Liver (tissue), 9 donors: ENCODE data around the gene UBE2E2. TPM values are rescaled to one million over a fixed set of nuclear protein-coding genes. Genes with fewer than 3 reads are reported as not detected.

ENCODE experiments used
- DNase-seq: peaks from one replicate; pipeline ENCODE4 v3.0.0-alpha.2; 2017; ENCODE audit warnings: low spot score
- H3K27ac ChIP-seq, 2 donors: one replicate each; pipeline ENCODE4 v1.7.0; 2013; ENCODE audit warnings: inconsistent platforms in 2 of 2, low read length in 2 of 2, control low read depth in 1 of 2, low read depth in 1 of 2, mild to moderate bottlenecking in 1 of 2
- H3K27me3 ChIP-seq, 4 donors: one replicate each; pipeline versions ENCODE4 v1.6.1 to v1.7.0; 2013; ENCODE audit warnings: low read length in 3 of 4, inconsistent platforms in 1 of 4, mild to moderate bottlenecking in 1 of 4, moderate library complexity in 1 of 4; ENCODE audit not compliant: control insufficient read depth in 4 of 4, insufficient read depth in 4 of 4
- H3K36me3 ChIP-seq, 4 donors: one replicate each; pipeline versions ENCODE4 v1.6.1 to v1.7.0; 2013; ENCODE audit warnings: low read length in 3 of 4, mild to moderate bottlenecking in 3 of 4, low read depth in 1 of 4, moderate library complexity in 1 of 4; ENCODE audit not compliant: control insufficient read depth in 4 of 4, insufficient read depth in 3 of 4
- H3K4me1 ChIP-seq, 4 donors: one replicate each; pipeline versions ENCODE4 v1.6.1 to v1.7.0; 2013; ENCODE audit warnings: low read length in 3 of 4, mild to moderate bottlenecking in 3 of 4, moderate library complexity in 1 of 4; ENCODE audit not compliant: control insufficient read depth in 4 of 4, insufficient read depth in 4 of 4
- H3K4me3 ChIP-seq, 3 donors: one replicate each; pipeline versions ENCODE4 v1.6.1 to v1.7.0; 2013; ENCODE audit warnings: low read length in 3 of 3, control low read depth in 1 of 3, low read depth in 1 of 3, mild to moderate bottlenecking in 1 of 3
- H3K9ac ChIP-seq, 2 donors: one replicate each; pipeline ENCODE4 v1.7.0; 2013; ENCODE audit warnings: low read length in 2 of 2, mild to moderate bottlenecking in 2 of 2, moderate library complexity in 2 of 2, control low read depth in 1 of 2, low read depth in 1 of 2
- H3K9me3 ChIP-seq, 4 donors: one replicate each; pipeline versions ENCODE4 v1.6.1 to v1.7.0; 2013; ENCODE audit warnings: low read length in 3 of 4; ENCODE audit not compliant: control insufficient read depth in 4 of 4
- FOXA1 ChIP-seq: IDR thresholded peaks from 2 replicates; pipeline ENCODE4 v1.6.1; 2016; ENCODE audit warnings: antibody characterized with exemption
- GABPA ChIP-seq, 2 donors: IDR thresholded peaks in 1 of 2; conservative IDR thresholded peaks in 1 of 2; 2 replicates each; pipeline ENCODE4 v1.6.1; 2016; ENCODE audit warnings: antibody characterized with exemption in 2 of 2, mild to moderate bottlenecking in 1 of 2, moderate library complexity in 1 of 2
- HNF4G ChIP-seq: IDR thresholded peaks from 2 replicates; pipeline ENCODE4 v1.6.1; 2016; ENCODE audit warnings: antibody characterized with exemption
- JUND ChIP-seq, 2 donors: IDR thresholded peaks; 2 replicates each; pipeline ENCODE4 v1.6.1; 2016; ENCODE audit warnings: antibody characterized with exemption in 2 of 2
- RAD21 ChIP-seq, 2 donors: IDR thresholded peaks; 2 replicates each; pipeline ENCODE4 v1.6.1; 2016; ENCODE audit warnings: antibody characterized with exemption in 2 of 2, mild to moderate bottlenecking in 2 of 2
- REST ChIP-seq: IDR thresholded peaks from 2 replicates; pipeline ENCODE4 v1.6.1; 2016; ENCODE audit warnings: antibody characterized with exemption, mild to moderate bottlenecking
- RXRA ChIP-seq, 2 donors: IDR thresholded peaks; 2 replicates each; pipeline ENCODE4 v1.6.1; 2017 to 2018; ENCODE audit warnings: antibody characterized with exemption in 2 of 2, mild to moderate bottlenecking in 1 of 2
- SP1 ChIP-seq: IDR thresholded peaks from 2 replicates; pipeline ENCODE4 v1.6.1; 2018; ENCODE audit warnings: antibody characterized with exemption, mild to moderate bottlenecking
- ZBTB33 ChIP-seq: IDR thresholded peaks from 2 replicates; pipeline ENCODE4 v1.6.1; 2016; ENCODE audit warnings: antibody characterized with exemption
- WGBS: extraction: QIAGEN DNeasy Blood & Tissue Kit; methylation state at CpG from one replicate; pipeline ENCODE4 v1.1.7; 2013; 5-methylcytosine and 5-hydroxymethylcytosine counted together
- polyA plus RNA-seq, 2 donors: library from polyadenylated mRNA; stranded (reverse) in 1 of 2; unstranded in 1 of 2; fragments of 200-250 nt in 1 of 2; fragments of >200 nt in 1 of 2; fragmentation: Nextera tagmentation in 1 of 2; extraction: Ambion mirVana in 1 of 2; gene quantifications; one replicate each; pipeline versions ENCODE4 v1.2.1 to v1.2.3, GENCODE V29; 2013 to 2015
- total RNA-seq, 2 donors: library from RNA; depleted of rRNA; stranded (reverse); fragments of >200 nt; gene quantifications; one replicate each; pipeline ENCODE4 v1.2.3, GENCODE V29; 2014
- TF ChIP-seq, protein P1 (sequence below): IDR thresholded peaks from 2 replicates; pipeline ENCODE4 v1.6.1; 2016; ENCODE audit warnings: antibody characterized with exemption
- TF ChIP-seq, protein P2 (sequence below): IDR thresholded peaks from 2 replicates; pipeline ENCODE4 v1.6.1; 2016; ENCODE audit warnings: antibody characterized with exemption
- TF ChIP-seq, protein P3 (sequence below): fragments of 150-350 bp; IDR thresholded peaks from 2 replicates; pipeline ENCODE4 v1.5.1; 2017; ENCODE audit warnings: improper control_type of control experiment, low read depth, low read length; ENCODE audit not compliant: missing input control
- donor health status: healthy.
- donor health status: healthy.
- donor health status: healthy.
- donor health status: healthy.
- donor health status: healthy.

Gene UBE2E2
- total and polyA plus RNA-seq, 4 donors = 9.0 to 27.8 (median 16.8) TPM

DNA sequence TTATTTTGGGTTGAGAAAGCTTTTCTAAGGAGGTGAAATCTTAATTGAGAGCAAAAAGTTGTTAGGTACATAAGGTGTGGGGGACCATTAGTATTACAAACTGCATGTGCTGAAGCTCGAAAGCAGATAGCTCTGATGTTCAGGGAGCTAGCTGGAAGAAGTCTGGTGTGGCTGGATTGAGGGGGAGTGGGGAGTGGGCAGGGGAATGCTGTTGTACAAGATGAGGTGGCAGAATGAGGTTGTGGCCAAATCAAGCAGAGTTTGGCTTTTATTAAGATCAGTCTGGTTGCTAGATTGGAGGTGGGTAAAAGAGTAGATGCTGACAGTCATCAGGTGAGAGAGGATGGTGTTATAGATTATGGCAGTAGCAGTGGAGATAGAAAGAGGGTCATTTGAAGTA, 32.1 kb downstream of the UBE2E2 start (continued):
- no peak for TF ChIP-seq RAD21 (IDR thresholded peaks at IDR 0.05)
- TF ChIP-seq REST = no peak

DNA sequence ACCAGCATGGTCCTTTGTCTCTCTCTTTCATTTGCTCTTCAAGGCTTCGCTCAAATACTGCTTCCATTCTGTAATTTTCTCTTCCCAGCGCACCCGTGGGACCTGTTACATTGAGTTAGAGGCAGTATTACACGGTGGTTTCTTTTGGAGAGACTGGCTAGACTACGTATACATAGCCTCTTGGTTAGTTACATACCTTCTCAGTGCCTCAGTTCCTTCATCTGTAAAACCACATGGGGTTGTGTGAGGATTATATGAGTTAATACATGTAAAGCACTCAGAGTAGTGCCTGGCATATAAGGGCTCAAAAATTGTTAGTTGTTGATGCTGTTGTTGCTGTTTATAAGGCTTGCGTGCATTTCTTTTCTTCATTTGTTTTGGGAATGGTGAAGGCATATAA, 33.8 kb downstream of the UBE2E2 start:
- DNase-seq = no peak
- H3K4me3 ChIP-seq = no peak overlapping the region
- H3K9ac ChIP-seq = no peak overlapping the region
- no peaks in the 10 kb centered on the region for H3K36me3 ChIP-seq
- 96% methylated on average over 6 of the region's 6 CpGs for WGBS
- no peak overlapping the region for H3K27ac ChIP-seq
- no peaks in the 10 kb centered on the region for H3K27me3 ChIP-seq
- TF ChIP-seq, protein P1, sequence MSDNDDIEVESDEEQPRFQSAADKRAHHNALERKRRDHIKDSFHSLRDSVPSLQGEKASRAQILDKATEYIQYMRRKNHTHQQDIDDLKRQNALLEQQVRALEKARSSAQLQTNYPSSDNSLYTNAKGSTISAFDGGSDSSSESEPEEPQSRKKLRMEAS = no peak
- TF ChIP-seq RXRA (IDR thresholded peaks at IDR 0.05) = no peak
- TF ChIP-seq GABPA (IDR thresholded peaks at IDR 0.05 in 1 of 2, conservative IDR thresholded peaks at IDR 0.05 in 1 of 2) = no peak
- no peak for TF ChIP-seq REST
- TF ChIP-seq FOXA1 = no peak
- TF ChIP-seq HNF4G = no peak
- TF ChIP-seq, protein P2, sequence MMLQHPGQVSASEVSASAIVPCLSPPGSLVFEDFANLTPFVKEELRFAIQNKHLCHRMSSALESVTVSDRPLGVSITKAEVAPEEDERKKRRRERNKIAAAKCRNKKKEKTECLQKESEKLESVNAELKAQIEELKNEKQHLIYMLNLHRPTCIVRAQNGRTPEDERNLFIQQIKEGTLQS = no peak
- H3K9me3 ChIP-seq = no peaks in the 10 kb centered on the region
- peaks cover 0 to 8% (median 2%) of the 10 kb centered on the region in 4 donors for H3K4me1 ChIP-seq

DNA sequence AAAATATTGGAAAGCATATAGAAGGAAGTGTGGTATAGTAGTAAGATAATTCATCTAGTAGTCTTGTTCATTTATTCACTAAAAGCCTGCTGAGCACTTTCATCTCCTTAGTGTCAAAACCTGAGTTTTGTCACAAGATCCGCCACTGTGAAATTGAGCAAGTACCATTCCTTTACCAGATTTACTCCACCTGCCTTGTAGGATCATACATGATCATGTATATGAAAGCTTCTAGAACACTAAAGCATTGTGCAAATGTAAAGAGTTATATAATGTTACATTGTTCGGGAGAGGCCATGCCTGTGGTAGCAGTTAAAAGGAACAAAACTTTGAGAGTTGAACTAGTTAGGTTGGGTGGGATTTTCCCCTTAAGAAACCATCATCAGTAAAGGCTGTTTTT, 35.0 kb downstream of the UBE2E2 start:
- no peak for DNase-seq
- no peaks in the 10 kb centered on the region for H3K9me3 ChIP-seq
- no peak overlapping the region for H3K4me3 ChIP-seq
- no peaks in the 10 kb centered on the region for H3K27me3 ChIP-seq
- peaks cover 0 to 8% (median 2%) of the 10 kb centered on the region in 4 donors for H3K4me1 ChIP-seq
- H3K27ac ChIP-seq = no peak overlapping the region
- no peaks in the 10 kb centered on the region for H3K36me3 ChIP-seq
- H3K9ac ChIP-seq = no peak overlapping the region
- WGBS = over 99% methylated on average over 2 of the region's 2 CpGs
- no peak for TF ChIP-seq ZBTB33
- no peak for TF ChIP-seq RXRA (IDR thresholded peaks at IDR 0.05)
- TF ChIP-seq REST = no peak
- TF ChIP-seq, protein P2 = no peak
- no peak for TF ChIP-seq JUND (IDR thresholded peaks at IDR 0.05)
- TF ChIP-seq, protein P1 = no peak
- no peak for TF ChIP-seq HNF4G
- TF ChIP-seq, protein P3, sequence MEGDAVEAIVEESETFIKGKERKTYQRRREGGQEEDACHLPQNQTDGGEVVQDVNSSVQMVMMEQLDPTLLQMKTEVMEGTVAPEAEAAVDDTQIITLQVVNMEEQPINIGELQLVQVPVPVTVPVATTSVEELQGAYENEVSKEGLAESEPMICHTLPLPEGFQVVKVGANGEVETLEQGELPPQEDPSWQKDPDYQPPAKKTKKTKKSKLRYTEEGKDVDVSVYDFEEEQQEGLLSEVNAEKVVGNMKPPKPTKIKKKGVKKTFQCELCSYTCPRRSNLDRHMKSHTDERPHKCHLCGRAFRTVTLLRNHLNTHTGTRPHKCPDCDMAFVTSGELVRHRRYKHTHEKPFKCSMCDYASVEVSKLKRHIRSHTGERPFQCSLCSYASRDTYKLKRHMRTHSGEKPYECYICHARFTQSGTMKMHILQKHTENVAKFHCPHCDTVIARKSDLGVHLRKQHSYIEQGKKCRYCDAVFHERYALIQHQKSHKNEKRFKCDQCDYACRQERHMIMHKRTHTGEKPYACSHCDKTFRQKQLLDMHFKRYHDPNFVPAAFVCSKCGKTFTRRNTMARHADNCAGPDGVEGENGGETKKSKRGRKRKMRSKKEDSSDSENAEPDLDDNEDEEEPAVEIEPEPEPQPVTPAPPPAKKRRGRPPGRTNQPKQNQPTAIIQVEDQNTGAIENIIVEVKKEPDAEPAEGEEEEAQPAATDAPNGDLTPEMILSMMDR = no peak
- no peak for TF ChIP-seq SP1
- TF ChIP-seq GABPA (IDR thresholded peaks at IDR 0.05 in 1 of 2, conservative IDR thresholded peaks at IDR 0.05 in 1 of 2) = no peak
